Stimulated activated CD8-positive, alpha-beta memory T cell treated with anti-CD3 and anti-CD28 coated beads, Interleukin-12 subunit alpha, Interleukin-12 subunit beta, amount 100 ng/mL, for 4 hours (primary cell): ENCODE data around the gene FUNDC1.

ENCODE experiments used
- DNase-seq: peaks from one replicate; pipeline ENCODE4 v3.0.0-alpha.2; 2020; ENCODE audit warnings: low read depth

The FUNDC1 gene

GRCh38 chrX:44480591-44480990 is 62.1 kb downstream of the FUNDC1 start:
- DNase-seq = no peak

- DNase-seq = no peak
Observed at GRCh38 chrX:44474410-44474809, 68.2 kb downstream of the FUNDC1 start.
